T-helper 22 cell (primary cell): ENCODE results near the gene MR1.
A peak's percentile ranks its signal among the peaks of the same experiment; 100 is the strongest.
"Not testable (repeated sequence)": the region's sequence is repeated elsewhere in the genome, so short reads cannot be mapped to it uniquely, and the experiment has no call there.

Source experiments
- DNase-seq: peaks from one replicate; pipeline ENCODE4 v3.0.0-alpha.2; 2020; ENCODE audit warnings: low read depth

MR1 gene

GRCh38 chr1:181032535-181032934, 1.2 kb upstream of the MR1 start:
- no peak for DNase-seq

- no peak for DNase-seq
Measured at GRCh38 chr1:181033128-181033798, 520 bp upstream of the MR1 start.

DNA sequence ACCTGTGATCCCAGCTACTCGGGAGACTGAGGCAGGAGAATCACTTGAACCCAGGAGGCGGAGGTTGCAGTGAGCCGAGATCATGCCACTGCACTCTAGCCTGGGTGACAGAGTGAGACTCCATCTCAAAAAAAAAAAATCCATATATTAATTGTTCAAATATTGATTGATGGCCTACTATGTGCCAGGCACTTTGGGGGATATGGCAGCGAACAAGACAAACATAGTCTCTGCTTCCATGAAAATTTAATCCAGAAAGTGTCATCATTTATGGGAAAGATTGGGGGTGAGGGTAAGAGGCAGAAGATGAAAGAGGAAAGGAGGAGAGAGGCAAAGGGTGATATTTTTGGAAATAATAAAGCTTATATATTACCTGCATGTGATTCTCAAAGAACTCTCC, 1.4 kb downstream of the MR1 start:
- not testable (repeated sequence) for DNase-seq

DNA sequence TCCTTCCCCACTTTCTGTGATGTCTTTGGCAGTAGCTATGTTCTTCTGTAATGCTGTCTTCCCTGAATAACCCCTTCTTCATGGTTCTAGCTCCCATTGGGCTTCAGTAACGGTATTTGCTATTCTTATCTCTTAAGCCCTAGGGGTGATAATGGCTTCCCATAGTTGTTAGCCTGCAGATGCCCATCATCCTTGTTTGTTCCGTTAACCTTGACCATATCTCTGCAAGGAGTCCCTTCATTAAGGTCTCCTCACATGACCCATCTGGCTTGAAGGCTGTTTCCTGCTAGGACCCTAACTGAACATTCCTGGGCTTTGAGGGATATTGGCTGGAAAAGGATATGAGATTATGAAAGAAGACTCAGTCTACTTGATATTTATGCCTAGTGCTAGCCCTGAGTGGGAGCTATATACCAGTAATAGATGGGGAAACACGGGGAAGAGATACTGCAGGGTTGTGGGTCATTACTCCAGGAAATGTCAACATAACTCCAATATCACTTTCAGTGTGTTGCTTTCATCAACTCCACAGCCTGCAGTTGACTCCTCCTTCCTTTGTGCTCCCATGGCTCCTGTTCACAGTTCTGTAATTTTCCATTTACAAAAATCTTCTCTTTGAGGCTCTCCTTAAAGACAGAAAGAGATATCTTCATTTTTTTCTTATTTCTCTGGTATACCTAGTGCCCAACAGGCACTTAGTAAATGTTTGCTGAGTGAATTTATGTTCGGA, 2.5 kb downstream of the MR1 start:
- DNase-seq, result no peak

GRCh38 chr1:181037386-181037785, 3.6 kb downstream of the MR1 start:
- DNase-seq, result no peak

- DNase-seq, result peak; percentile 36
Measured at GRCh38 chr1:181038399-181038873, 4.7 kb downstream of the MR1 start.

- no peak for DNase-seq
Measured at GRCh38 chr1:181040284-181040865, 6.6 kb downstream of the MR1 start.

DNA sequence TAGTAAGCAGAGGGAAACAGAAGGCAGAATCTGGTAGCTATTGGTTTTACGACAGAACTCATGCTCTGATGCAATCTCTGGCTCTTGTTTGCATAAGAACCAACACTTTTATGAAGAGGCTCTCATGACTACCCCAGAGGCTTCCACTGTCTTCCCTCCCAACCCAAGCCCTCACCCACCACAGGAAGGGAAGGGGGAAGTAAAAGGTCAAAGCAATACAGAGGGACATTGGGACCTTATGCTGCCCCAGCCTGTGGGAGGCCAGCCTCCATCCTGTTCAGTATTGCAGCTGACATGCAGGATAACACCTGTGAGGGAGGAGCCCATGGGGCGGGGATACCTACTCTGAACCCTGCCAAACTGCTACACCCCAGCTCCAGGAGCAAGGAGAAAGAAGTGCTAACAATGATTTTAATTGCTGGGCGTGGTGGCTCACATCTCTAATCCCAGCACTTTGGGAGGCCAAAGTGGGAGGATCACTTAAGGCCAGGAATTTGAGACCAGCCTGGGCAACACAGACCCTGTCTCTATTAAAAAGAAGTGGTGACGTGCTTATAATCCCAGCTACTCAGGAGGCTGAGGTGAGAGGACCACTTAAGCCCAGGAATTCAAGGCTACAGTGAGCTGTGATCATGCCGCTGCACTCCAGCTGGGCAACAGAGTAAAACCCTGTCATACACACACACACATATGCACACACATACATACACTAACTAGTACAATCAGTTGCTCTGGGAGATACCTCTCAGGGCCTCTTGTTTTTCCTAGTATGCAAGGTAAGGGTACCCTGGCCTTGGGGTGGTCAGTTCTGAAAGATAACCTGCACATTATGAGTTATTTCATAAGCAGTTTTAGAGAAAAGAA, 9.5 kb downstream of the MR1 start:
- DNase-seq, result no peak

DNA sequence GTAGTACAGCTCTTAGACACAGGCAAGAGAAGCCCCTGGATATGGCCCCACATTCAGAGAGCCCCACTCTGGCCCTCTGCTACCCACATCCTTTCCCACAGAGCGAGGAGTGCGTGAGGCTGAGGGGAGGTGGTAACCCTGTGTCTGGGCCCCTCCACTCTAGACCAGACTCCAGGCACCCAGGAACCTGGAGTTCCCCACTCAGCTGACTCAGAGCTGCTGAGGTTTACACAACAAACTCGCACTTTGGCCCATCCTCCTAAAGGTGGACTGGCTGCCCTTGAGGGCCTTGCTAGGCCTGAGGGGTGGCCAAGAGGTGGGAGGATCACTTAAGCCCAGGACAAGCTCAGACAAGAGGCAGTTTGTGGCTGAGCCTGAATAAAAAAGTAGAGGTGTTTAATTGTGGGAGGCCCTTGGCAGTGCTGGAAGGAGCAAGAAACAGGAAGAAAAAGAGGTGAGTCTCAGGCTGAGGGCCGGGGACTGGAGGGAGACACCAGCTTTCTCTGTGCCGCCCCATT, 10.7 kb downstream of the MR1 start:
- no peak for DNase-seq

DNA sequence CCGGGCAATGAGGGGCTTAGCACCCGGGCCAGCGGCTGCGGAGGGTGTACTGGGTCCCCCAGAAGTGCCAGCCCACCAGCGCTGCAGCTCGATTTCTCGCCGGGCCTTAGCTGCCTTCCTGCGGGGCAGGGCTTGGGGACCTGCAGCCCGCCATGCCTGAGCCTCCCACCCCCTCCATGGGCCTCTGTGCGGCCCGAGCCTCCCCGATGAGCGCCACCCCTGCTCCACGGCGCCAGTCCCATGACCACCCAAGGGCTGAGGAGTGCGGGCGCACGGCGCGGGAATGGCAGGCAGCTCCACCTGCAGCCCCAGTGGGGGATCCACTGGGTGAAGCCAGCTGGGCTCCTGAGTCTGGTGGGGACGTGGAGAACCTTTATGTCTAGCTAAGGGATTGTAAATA, 12.2 kb downstream of the MR1 start:
- not testable (repeated sequence) for DNase-seq

DNA sequence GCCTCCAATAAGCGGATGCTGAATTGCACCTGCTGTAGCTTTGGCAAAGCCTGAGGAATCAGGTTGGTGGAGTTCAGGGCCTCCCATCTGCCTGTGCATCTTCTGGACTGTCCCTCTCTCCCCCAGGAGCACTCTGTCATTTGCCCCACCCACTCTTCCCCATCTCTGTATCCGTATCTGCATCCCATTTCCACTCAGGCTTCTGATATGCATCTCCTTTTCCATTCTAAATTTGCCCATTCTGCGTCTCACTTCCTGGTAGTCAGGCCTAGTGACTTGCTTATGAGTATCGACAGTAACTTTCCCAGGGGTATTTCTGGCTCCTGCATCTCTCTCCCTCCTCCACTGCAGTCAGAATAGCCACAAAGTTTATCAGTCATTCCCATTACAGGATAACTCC, 15.6 kb downstream of the MR1 start:
- no peak for DNase-seq

GRCh38 chr1:181050922-181051321, 17.1 kb downstream of the MR1 start:
- no peak for DNase-seq

GRCh38 chr1:181056560-181056959, 22.8 kb downstream of the MR1 start:
- DNase-seq, result no peak

- DNase-seq, result no peak
Measured at GRCh38 chr1:181057079-181057478, 23.3 kb downstream of the MR1 start.

DNA sequence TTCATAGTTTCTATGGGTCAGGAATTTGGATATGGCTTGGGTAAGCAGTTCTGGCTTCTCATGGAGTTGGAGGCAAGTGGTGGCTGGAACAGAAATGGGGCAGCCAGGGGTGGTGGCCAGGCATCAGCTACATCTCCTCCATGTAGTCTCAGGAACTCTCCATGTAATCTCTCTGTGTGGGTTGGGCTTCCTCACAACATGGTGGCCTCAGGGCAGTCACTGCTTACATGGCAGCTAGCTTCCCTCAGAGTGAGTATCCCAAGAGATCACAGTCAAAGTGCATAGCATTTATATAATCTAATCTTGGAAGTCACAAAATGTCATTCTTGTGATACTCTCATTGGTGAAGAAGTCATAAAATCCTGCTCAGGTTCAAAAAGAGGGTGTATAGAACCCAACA, 25.7 kb downstream of the MR1 start:
- no peak for DNase-seq

DNA sequence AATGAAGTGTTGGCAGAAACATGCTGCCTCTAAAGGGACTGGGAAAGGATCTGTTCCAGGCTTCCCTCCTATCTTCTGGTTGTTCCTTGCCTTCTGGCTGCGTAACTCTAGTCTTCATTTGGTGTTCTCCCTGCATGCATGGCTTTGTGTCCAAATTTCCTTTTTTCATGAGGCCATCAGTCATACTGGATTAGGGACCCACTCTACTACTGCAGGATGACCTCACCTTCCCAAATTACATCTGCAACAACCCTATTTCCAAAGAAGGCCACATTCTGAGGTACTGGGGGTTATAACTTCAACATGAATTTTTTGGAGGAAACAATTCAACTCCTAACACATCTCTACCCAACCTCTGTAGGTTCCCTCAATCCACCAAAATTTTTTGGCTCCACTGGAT, 26.3 kb downstream of the MR1 start:
- DNase-seq, result no peak

DNA sequence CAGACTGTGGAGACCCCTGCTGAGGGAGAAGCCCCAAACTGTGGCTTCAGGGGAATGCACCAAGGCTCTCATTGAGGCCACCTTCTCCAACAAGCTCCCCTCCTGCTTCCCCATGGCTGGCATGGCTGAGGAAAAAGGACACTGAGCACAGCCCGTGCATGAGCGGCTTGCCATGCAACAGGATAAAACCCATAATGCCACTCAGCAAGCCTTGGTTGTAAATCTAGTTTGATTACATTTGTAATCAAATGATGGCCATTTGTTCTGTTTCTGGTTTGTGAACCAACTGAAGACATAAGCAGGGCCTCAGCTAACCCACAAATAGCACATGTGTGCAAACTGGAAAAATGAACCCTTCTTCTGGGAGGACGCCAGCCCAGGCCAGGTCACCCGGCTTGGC, 27.2 kb downstream of the MR1 start:
- DNase-seq, result not testable (repeated sequence)

DNA sequence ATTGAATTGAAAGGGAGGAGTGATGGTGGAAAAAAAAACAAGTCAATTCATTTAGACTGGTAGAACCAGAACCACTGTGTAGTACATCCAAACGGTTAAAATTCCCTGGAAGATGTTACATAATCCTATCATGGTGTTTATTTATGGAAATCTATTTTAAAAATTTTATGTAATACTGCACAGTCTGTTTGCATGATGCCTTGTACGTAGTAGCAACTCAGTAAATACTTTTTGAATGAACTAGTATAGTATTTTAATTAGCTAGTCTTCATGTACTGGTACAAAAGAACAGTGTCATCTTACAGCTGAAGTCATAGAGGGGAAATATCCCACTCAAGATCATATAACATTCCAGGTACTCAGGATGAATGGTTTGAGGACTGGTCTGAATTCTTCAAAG, 27.7 kb downstream of the MR1 start:
- no peak for DNase-seq

- no peak for DNase-seq
Measured at GRCh38 chr1:181061891-181062835, 28.4 kb downstream of the MR1 start.

- DNase-seq, result no peak
Measured at GRCh38 chr1:181062836-181063428, 29.1 kb downstream of the MR1 start.
